HG02588 (cell line): ENCODE measurements around the gene ZNF594.
"Not testable (repeated sequence)": the region's sequence is repeated elsewhere in the genome, so short reads cannot be mapped to it uniquely, and the experiment has no call there.

Experiments used
- ATAC-seq: cut with Tn5 transposase; IDR thresholded peaks from one replicate; pipeline ENCODE4 v1.9.1; 2021; ENCODE audit warnings: mild to moderate bottlenecking, moderate library complexity; ENCODE audit not compliant: unreplicated experiment

Gene ZNF594

GRCh38 chr17:5191541-5192417, at the start of gene ZNF594:
TSS of gene ZNF594 (minus strand) at chr17:5191868. CDS start at chr17:5184256, 7,612 bp downstream.
- peak; percentile 94 for ATAC-seq

GRCh38 chr17:5239769-5240168, 48.1 kb upstream of the ZNF594 start:
- ATAC-seq, result not testable (repeated sequence)

GRCh38 chr17:5238333-5238732, 46.7 kb upstream of the ZNF594 start:
- no peak for ATAC-seq

- no peak for ATAC-seq
Measured at GRCh38 chr17:5237541-5238016, 45.9 kb upstream of the ZNF594 start.

GRCh38 chr17:5236938-5237540, 45.4 kb upstream of the ZNF594 start:
- ATAC-seq, result no peak

- ATAC-seq, result peak; percentile 38
Measured at GRCh38 chr17:5234645-5235576, 43.2 kb upstream of the ZNF594 start, which contains the start of gene SCIMP. TSS of gene SCIMP (minus strand) at chr17:5234860. CDS start at chr17:5234755, 105 bp downstream.

- not testable (repeated sequence) for ATAC-seq
Measured at GRCh38 chr17:5233492-5233891, 41.8 kb upstream of the ZNF594 start.

- ATAC-seq, result no peak
Measured at GRCh38 chr17:5226940-5227878, 35.5 kb upstream of the ZNF594 start.

GRCh38 chr17:5225668-5226457, 34.2 kb upstream of the ZNF594 start:
- no peak for ATAC-seq

GRCh38 chr17:5221912-5222311, 30.2 kb upstream of the ZNF594 start:
- ATAC-seq, result not testable (repeated sequence)

- no peak for ATAC-seq
Measured at GRCh38 chr17:5220074-5220473, 28.4 kb upstream of the ZNF594 start.

- no peak for ATAC-seq
Measured at GRCh38 chr17:5219536-5219935, 27.9 kb upstream of the ZNF594 start.

- ATAC-seq, result not testable (repeated sequence)
Measured at GRCh38 chr17:5217562-5217961, 25.9 kb upstream of the ZNF594 start.

- no peak for ATAC-seq
Measured at GRCh38 chr17:5211458-5211857, 19.8 kb upstream of the ZNF594 start.

- no peak for ATAC-seq
Measured at GRCh38 chr17:5210614-5211252, 19.1 kb upstream of the ZNF594 start.

GRCh38 chr17:5210091-5210490, 18.4 kb upstream of the ZNF594 start:
- no peak for ATAC-seq

- no peak for ATAC-seq
Measured at GRCh38 chr17:5209396-5209795, 17.7 kb upstream of the ZNF594 start.

- no peak for ATAC-seq
Measured at GRCh38 chr17:5203908-5204294, 12.2 kb upstream of the ZNF594 start.
